GM12864 (cell line): Measurements from ENCODE around the gene EIF4E3.

ENCODE experiments used
- DNase-seq: peaks from one replicate; pipeline ENCODE4 v3.0.0-alpha.2; 2011; ENCODE audit warnings: low read depth
- H3K4me3 ChIP-seq: 2 replicates; pipeline ENCODE4 v1.5.1; 2011; ENCODE audit warnings: mild to moderate bottlenecking, low read depth, low read length, control low read depth
- CTCF ChIP-seq: IDR thresholded peaks from 2 replicates; pipeline ENCODE4 v1.5.1; 2011; ENCODE audit warnings: low read depth, mild to moderate bottlenecking, moderate library complexity, low read length, control low read depth, inconsistent platforms; ENCODE audit errors: missing control alignments

The EIF4E3 gene

GRCh38 chr3:71625676-71626075 lies 99.5 kb downstream of the EIF4E3 start:
- TF ChIP-seq CTCF: no peak
- DNase-seq: no peak
- H3K4me3 ChIP-seq: no peak overlapping the region
